ENCODE data around the gene ADAMTS12. TPM values are rescaled to one million over a fixed set of nuclear protein-coding genes. Genes with fewer than 3 reads are reported as not detected.
A peak's percentile ranks its signal among the peaks of the same experiment; 100 is the strongest.

The ADAMTS12 gene
- polyA plus RNA-seq, 1 donor from 2014 or later: 0.07 TPM

DNA sequence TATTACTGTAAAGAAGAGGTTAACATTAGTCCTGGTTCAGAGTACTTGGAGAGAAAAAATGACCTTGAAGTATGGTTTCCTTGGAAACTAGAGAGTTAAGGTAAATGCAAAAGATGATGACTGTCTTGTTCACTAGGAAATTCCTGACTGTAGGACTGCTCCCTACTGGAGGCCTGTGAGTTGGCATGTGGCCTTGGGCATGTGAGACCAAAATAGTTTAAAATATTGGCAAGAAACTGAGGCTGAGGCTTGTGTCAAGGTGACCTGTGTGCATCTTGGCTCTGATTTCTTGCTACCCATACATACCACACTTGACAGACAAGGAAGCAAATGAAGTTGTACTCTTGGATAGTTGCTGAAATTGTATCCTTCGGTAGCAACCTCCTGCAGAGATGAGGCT is 354.6 kb downstream of the ADAMTS12 start:
- no peak for TF ChIP-seq MXI1 (conservative IDR thresholded peaks at IDR 0.05; ENCODE audit: poor library complexity, severe bottlenecking)
- TF ChIP-seq RAD21 (conservative IDR thresholded peaks at IDR 0.05): peak; percentile 17
- no peaks in the 10 kb centered on the region for H3F3A ChIP-seq (ENCODE audit: insufficient read depth, low read length, poor library complexity, severe bottlenecking)
- H4K20me1 ChIP-seq (ENCODE audit: insufficient read depth): no peaks in the 10 kb centered on the region
- H3K9ac ChIP-seq (ENCODE audit: low read length): no peak overlapping the region
- no peak overlapping the region for H3K27ac ChIP-seq (ENCODE audit: low read length)
- no peaks in the 10 kb centered on the region for H3K9me2 ChIP-seq (ENCODE audit: insufficient read depth, low read length)
- H3K79me2 ChIP-seq (replicated peaks; ENCODE audit: insufficient read depth, low read length): no peaks in the 10 kb centered on the region
- no peak overlapping the region for H2AFZ ChIP-seq (ENCODE audit: low read depth, low read length)
- H3K4me2 ChIP-seq (ENCODE audit: low read length): no peak overlapping the region
- no peak overlapping the region for H3K4me3 ChIP-seq (ENCODE audit: low read length)
- H3K36me3 ChIP-seq (ENCODE audit: insufficient read depth, low read length): no peaks in the 10 kb centered on the region
- H3K27me3 ChIP-seq (ENCODE audit: insufficient read depth, low read depth, low read length): no peaks in the 10 kb centered on the region
- no peaks in the 10 kb centered on the region for H3K9me3 ChIP-seq (ENCODE audit: low read length)

GRCh38 chr5:33536802-33537201 is 355.0 kb downstream of the ADAMTS12 start:
- Histone ChIP-seq H3K4me2 (ENCODE audit: low read length) (no peak overlapping the region), H3K9me3 (ENCODE audit: low read length) (no peaks in the 10 kb centered on the region), H4K20me1 (ENCODE audit: insufficient read depth) (no peaks in the 10 kb centered on the region), H3K36me3 (ENCODE audit: insufficient read depth, low read length) (no peaks in the 10 kb centered on the region), H3K27me3 (ENCODE audit: insufficient read depth, low read depth, low read length) (no peaks in the 10 kb centered on the region), H3K9me2 (ENCODE audit: insufficient read depth, low read length) (no peaks in the 10 kb centered on the region), H3K27ac (ENCODE audit: low read length) (no peak overlapping the region), H2AFZ (ENCODE audit: low read depth, low read length) (no peak overlapping the region), H3K9ac (ENCODE audit: low read length) (no peak overlapping the region), H3K79me2 (replicated peaks; ENCODE audit: insufficient read depth, low read length) (no peaks in the 10 kb centered on the region), H3K4me3 (ENCODE audit: low read length) (no peak overlapping the region), H3F3A (ENCODE audit: insufficient read depth, low read length, poor library complexity, severe bottlenecking) (no peaks in the 10 kb centered on the region)
- TF ChIP-seq REST (IDR thresholded peaks at IDR 0.05; ENCODE audit: borderline replicate concordance): no peak
- TF ChIP-seq CTCF (IDR thresholded peaks at IDR 0.05; ENCODE audit: poor library complexity, severe bottlenecking): no peak
- TF ChIP-seq EZH2 (IDR thresholded peaks at IDR 0.05; ENCODE audit: borderline replicate concordance, insufficient read depth, low read length, poor library complexity, severe bottlenecking): no peak
- no peak for TF ChIP-seq TAF1 (IDR thresholded peaks at IDR 0.05; ENCODE audit: low read depth)
- no peak for TF ChIP-seq EP300 (conservative IDR thresholded peaks at IDR 0.05; ENCODE audit: poor library complexity, severe bottlenecking)
- TF ChIP-seq MXI1 (conservative IDR thresholded peaks at IDR 0.05; ENCODE audit: poor library complexity, severe bottlenecking): no peak
- no peak for TF ChIP-seq RAD21 (conservative IDR thresholded peaks at IDR 0.05)
- TF ChIP-seq SMC3 (conservative IDR thresholded peaks at IDR 0.05; ENCODE audit: poor library complexity): no peak
- no peak for TF ChIP-seq POLR2AphosphoS5 (IDR thresholded peaks at IDR 0.05)

- TF ChIP-seq CTCF (IDR thresholded peaks at IDR 0.05; ENCODE audit: poor library complexity, severe bottlenecking) (no peak), MXI1 (conservative IDR thresholded peaks at IDR 0.05; ENCODE audit: poor library complexity, severe bottlenecking) (no peak), RAD21 (conservative IDR thresholded peaks at IDR 0.05) (no peak), EZH2 (IDR thresholded peaks at IDR 0.05; ENCODE audit: borderline replicate concordance, insufficient read depth, low read length, poor library complexity, severe bottlenecking) (no peak), SMC3 (conservative IDR thresholded peaks at IDR 0.05; ENCODE audit: poor library complexity) (no peak), TAF1 (IDR thresholded peaks at IDR 0.05; ENCODE audit: low read depth) (no peak), REST (IDR thresholded peaks at IDR 0.05; ENCODE audit: borderline replicate concordance) (no peak), POLR2AphosphoS5 (IDR thresholded peaks at IDR 0.05) (no peak), EP300 (conservative IDR thresholded peaks at IDR 0.05; ENCODE audit: poor library complexity, severe bottlenecking) (no peak)
- Histone ChIP-seq H3K4me2 (ENCODE audit: low read length) (no peak overlapping the region), H3F3A (ENCODE audit: insufficient read depth, low read length, poor library complexity, severe bottlenecking) (no peaks in the 10 kb centered on the region), H3K9me2 (ENCODE audit: insufficient read depth, low read length) (no peaks in the 10 kb centered on the region), H3K9me3 (ENCODE audit: low read length) (no peaks in the 10 kb centered on the region), H4K20me1 (ENCODE audit: insufficient read depth) (no peaks in the 10 kb centered on the region), H3K27ac (ENCODE audit: low read length) (no peak overlapping the region), H2AFZ (ENCODE audit: low read depth, low read length) (no peak overlapping the region), H3K9ac (ENCODE audit: low read length) (no peak overlapping the region), H3K4me3 (ENCODE audit: low read length) (no peak overlapping the region), H3K79me2 (replicated peaks; ENCODE audit: insufficient read depth, low read length) (no peaks in the 10 kb centered on the region), H3K36me3 (ENCODE audit: insufficient read depth, low read length) (no peaks in the 10 kb centered on the region), H3K27me3 (ENCODE audit: insufficient read depth, low read depth, low read length) (no peaks in the 10 kb centered on the region)
Measured at GRCh38 chr5:33531824-33532223, 360.0 kb downstream of the ADAMTS12 start.

All from neural cell (in vitro differentiated cells).